GM18873 (cell line): ENCODE results near the gene EXOC6B.

Experiments used
- ATAC-seq: cut with Tn5 transposase; IDR thresholded peaks from one replicate; pipeline ENCODE4 v1.9.1; 2021; ENCODE audit warnings: mild to moderate bottlenecking, moderate library complexity, moderate number of reproducible peaks; ENCODE audit not compliant: unreplicated experiment, low FRiP score

The EXOC6B gene

DNA sequence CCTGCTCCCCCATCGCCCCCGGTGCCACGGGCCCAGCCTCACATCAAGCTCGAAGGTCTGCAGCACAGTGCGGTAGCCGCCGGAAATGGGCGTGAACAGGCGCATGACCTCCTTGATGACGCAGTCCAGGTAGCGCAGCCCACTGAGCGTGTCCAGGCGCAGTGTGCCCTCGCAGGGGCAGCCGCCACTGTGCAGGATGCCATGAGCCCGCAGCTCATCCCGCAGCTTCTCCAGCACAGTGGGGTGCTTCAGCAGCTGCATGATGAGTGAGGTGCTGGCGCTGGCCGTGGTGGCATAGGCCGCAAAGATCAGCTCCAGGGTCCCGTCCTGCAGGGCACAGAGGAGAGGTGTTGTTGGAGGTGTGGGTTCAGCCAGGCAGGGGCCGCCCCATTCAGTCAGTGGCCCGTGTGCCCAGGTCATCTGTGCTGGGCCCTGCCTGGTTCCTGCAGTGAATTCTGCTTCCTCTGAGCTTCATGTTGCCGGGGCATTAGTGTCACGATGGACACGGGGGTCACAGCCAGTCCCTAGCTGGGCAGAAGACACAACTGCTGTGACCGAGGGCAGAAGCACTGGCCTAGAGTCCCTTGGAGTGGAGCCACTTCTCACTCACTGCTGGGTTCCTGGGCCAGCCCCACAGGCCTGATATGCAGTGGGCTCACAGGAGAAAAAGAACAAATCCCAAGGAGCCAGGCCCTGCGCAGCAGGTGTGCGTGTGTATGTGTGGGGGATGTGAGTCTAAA lies 692.7 kb downstream of the EXOC6B start:
- no peak for ATAC-seq

GRCh38 chr2:72131916-72132841 lies 693.7 kb downstream of the EXOC6B start:
- ATAC-seq = no peak

DNA sequence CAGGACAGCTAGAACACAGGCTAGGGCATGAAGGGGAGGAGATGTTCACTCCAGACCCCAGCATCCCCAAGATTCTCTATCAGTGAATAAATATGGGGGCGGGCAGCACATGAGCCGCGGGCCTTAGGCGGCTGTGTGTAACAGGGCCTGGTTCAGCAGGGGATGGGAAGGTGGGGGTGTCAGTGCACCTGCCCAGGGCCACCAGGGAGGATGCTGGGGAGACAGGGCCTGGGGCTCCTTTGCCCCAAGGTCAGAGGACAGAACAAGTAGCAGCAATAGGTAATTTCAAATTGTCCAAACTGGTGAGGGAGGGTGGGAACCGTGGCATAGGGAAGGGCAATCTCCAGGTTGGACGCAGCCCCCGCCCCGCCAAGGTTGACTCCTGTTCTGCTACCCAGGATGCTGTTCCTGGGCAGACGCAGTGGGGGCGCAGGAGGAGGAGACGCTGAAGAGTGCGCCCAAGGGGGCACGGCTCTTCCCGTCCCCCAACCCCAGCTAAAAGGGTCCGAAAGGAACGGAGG lies 694.4 kb downstream of the EXOC6B start:
- ATAC-seq = no peak

DNA sequence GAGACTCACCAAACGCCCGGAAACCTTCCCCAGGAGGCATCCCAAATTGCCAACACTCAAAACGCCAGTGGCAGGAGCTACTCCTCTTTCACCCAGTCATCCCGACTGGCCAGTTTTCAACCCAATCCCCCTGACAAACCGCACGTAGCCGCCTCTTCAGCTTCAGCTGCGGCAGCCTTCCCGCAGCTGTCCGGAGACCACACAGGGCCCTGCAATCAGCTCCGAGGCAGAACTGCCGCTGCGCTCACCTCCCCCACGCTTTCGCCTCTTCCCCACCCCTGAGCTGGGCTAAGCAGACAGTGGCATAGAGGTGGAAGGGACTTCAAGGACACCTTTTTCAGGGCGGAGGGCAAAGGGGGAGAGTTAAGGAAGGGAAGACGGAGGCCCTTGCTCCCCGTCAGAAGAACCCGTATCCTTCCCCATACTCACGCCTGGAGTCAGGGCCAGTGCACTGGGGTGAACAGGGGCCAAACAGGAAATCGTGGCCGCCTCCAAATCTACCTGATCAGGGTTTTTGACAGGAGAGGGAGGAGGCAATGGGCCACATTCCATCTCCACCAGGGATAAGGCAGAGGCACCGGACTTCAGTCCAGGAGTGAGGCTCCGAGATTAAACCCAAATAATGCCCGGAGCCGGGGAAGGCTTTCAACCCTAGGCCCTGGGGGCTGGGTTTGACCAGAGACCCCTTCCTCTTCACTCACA lies 695.0 kb downstream of the EXOC6B start:
- ATAC-seq = no peak

DNA sequence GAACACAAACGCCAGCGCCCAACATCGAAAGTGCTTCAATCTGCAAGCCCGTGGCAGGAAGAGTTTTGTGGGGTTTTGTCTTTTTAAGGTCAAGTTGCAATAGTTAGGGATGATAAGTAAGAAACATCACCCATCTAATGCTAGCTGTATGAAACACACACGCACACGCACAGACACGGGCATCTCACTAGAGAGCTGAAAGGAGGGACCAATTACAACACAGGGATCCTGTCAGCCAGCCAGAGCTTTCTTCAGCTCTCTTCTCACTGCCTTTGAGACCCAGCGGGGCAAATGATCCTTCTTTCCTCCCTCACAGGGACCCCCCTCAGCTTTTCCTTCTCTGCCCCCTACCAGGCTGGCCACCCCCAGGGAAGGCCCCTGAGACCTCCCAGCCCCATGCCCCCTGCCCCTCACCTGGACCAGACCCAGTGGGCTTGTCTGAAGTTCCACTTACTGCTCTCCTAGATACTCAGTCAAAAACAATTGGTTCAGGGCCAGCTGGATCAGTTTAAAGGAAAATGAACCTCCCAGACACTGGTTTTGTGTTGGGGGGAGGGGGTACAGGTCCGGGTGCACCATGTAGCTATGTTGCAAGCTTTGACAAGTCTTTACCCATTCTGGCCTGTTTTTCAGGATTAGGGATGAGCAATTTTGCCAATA lies 696.0 kb downstream of the EXOC6B start:
- no peak for ATAC-seq

- no peak for ATAC-seq
Measured at GRCh38 chr2:72128843-72129227, 697.0 kb downstream of the EXOC6B start.

DNA sequence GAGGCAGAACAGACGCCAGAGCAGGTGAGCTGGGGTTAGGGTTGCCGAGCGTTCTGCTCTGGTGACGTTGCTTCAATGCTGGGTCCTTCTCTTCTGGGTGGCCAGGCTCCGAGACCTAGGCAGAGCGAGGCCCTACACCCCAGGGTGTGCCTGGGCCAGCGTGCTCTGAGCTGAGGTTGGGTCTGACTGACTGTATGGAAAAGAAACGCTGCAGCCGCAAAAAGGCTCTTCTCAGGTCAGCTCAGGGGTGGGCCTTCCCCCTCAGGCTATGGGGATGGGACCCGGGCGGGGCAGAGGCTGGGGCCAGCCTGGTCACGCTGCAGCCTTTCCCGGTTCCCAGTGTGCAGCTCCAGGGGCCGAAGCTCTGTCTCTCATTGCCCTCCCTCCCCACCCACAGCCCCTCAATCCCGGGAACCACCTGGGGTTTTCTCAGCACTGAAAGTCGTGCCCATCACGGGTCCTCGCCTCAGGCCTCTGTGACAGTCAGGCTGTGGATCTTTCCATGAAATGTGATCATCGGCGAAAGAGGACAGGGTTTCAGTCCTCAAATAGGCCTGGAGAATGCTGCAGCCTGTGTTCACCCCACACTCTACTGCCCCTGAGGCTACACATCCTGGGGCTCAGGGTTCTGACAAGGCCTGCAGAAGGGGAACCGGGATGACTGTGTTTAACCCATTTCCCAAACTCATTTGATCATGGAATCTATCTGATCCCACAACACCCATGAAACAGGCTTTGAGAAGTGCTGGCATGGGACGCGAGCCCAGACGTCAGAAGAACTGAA lies 697.6 kb downstream of the EXOC6B start:
- ATAC-seq = no peak

DNA sequence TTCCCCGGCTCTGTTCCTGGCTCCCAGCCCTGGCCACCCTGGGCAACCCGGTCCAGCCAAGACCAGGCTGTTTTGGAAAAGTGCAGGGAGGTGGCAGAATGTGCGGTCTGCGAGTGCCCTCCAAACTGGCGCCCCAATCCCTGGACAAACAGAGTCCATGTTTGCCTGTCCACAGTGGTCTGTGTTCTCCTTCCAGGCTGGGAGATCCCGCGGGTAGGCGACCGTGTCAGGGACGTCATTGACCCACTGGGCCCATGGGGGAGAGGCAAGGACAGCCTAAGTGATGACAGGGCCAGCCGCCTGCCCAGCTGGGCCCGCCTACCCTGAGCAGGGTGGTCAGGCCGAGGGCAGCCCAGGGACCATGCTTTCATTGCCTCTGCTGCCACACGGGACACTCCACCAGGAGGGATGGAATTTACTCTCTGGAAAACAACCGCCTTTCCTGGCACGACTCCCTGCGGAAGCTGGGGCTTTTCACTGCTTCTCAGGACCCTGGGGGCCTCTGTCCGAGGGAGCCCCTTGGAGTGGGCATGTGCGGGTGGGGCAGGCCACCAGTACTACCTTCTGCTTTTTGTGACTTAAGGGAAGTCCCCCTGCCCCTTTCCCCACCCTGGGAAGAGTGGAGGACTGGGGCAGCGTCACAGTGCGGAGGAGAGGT lies 698.3 kb downstream of the EXOC6B start:
- no peak for ATAC-seq

GRCh38 chr2:72126186-72127100 lies 699.4 kb downstream of the EXOC6B start:
- ATAC-seq = no peak
